Measurements from ENCODE around the gene TRIL. TPM values are rescaled to one million over a fixed set of nuclear protein-coding genes. Genes with fewer than 3 reads are reported as not detected.

TRIL gene
- total and polyA plus RNA-seq, 2 of the 4 experiments (the other 2 are of a cell fraction) = under 0.01 to 0.09 TPM

DNA sequence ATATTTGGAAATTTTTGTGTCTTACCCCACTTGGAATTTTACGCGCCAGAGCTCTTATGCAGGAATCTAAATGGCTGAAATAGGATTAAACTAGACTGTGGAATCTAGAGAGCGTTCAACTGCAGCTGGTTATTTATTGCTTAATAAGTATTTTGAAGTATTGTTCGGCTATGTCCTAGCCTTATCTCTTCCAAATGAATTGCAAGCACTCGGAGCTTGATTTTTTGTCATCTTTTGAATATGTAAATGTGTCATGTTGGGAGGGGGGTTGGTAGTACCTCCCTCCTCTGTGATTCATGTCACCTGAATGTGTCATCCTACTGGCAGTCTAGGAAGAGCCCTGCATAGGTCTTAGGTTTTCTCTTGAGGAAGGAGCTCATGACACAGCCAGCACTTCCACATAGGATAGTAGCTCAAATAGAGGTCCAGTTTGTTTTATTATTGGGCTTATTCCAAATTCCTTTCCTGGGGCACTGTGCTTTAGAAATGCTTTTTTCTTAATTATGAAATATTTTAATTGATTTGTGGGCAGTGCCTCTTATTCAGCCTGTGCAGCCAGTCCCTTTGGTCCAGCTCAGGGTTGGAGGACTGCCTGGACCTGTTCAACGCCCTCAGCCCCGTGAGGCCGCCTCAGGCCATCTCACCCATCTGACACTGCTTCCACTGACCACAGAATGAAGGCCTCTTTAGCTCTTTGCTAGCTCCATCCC lies 22.5 kb upstream of the TRIL start:
- Histone ChIP-seq H3K9ac (ENCODE audit: low read depth, low read length) (no peak overlapping the region), H2AK5ac (ENCODE audit: low read depth, low read length) (no peak overlapping the region), H4K8ac (ENCODE audit: low read depth in 2 of 2, low read length in 2 of 2) (no peak overlapping the region), H3K27ac (ENCODE audit: insufficient read depth, low read length) (no peak overlapping the region), H3K14ac (replicated peaks; ENCODE audit: low read depth, low read length) (no peak overlapping the region), H2BK20ac (ENCODE audit: low read depth, low read length) (no peak overlapping the region), H4K91ac (ENCODE audit: insufficient read depth, low read depth, low read length) (no peak overlapping the region), H4K20me1 (ENCODE audit: insufficient read depth, low read length) (no peaks in the 10 kb centered on the region), H3K4me3 (ENCODE audit: insufficient read depth, low read depth, low read length) (no peak overlapping the region), H3K56ac (ENCODE audit: extremely low read depth, insufficient read depth, low read length) (no peak overlapping the region), H3K9me3 (ENCODE audit: control insufficient read depth, insufficient read depth, low read length) (0 out of 2 replicates have a peak, but pooled peaks cover 2% of the 10 kb centered on the region), H3K79me1 (ENCODE audit: low read depth in 1 of 2, low read length in 2 of 2) (no peaks in the 10 kb centered on the region), H3K18ac (ENCODE audit: low read depth, low read length) (no peak overlapping the region), H2AFZ (replicated peaks; ENCODE audit: low read length, poor library complexity) (no peak overlapping the region), H3K27me3 (ENCODE audit: control insufficient read depth, insufficient read depth, low read length) (peaks cover 1% of the 10 kb centered on the region; the same call in 1 of the 2 replicates), H3K9me1 (ENCODE audit: insufficient read depth, low read length) (peaks cover 2% of the 10 kb centered on the region; the same call in 1 of the 2 replicates), H3K4me2 (ENCODE audit: low read depth, low read length) (no peak overlapping the region), H2BK5ac (ENCODE audit: low read depth, low read length, poor library complexity, severe bottlenecking) (no peak overlapping the region), H2BK120ac (ENCODE audit: low read depth, low read length) (no peak overlapping the region), H3K4me1 (ENCODE audit: control insufficient read depth, insufficient read depth, low read length) (peaks cover 7% of the 10 kb centered on the region), H2AK9ac (replicated peaks; ENCODE audit: low read depth, low read length, poor library complexity) (no peak overlapping the region), H3K36me3 (ENCODE audit: control insufficient read depth, insufficient read depth, low read length) (no peaks in the 10 kb centered on the region), H3K23ac (ENCODE audit: low read depth, low read length) (no peak overlapping the region), H3K4ac (ENCODE audit: low read depth, low read length) (no peak overlapping the region), H4K5ac (ENCODE audit: low read depth, low read length) (no peak overlapping the region), H2BK15ac (ENCODE audit: low read depth, low read length) (no peak overlapping the region)
- WGBS, 2 experiments (ENCODE audit: extremely low coverage in 2 of 2, insufficient read length in 1 of 2) = no CpG with 5 or more reads among the region's 8 CpGs
- dilution Hi-C loops (cut with HindIII; ENCODE audit: low sequenced_read_pairs, unreplicated experiment) = no loop called here
- no TSS peak for BruUV-seq (replicated peaks)
- TF ChIP-seq MAFK (IDR thresholded peaks at IDR 0.05; ENCODE audit: low read depth, low read length) (no peak), POLR2A (IDR thresholded peaks at IDR 0.05; ENCODE audit: low read depth, low read length) (no peak), FOS (IDR thresholded peaks at IDR 0.05; ENCODE audit: low read depth, low read length) (no peak), RCOR1 (IDR thresholded peaks at IDR 0.05; ENCODE audit: insufficient replicate concordance, low read length) (no peak), BHLHE40 (IDR thresholded peaks at IDR 0.05; ENCODE audit: low read depth, low read length) (no peak), RAD21 (IDR thresholded peaks at IDR 0.05; ENCODE audit: low read length) (no peak), NFE2L2 (IDR thresholded peaks at IDR 0.05; ENCODE audit: low read depth, low read length) (no peak), MAZ (IDR thresholded peaks at IDR 0.05; ENCODE audit: borderline replicate concordance, low read depth, low read length) (no peak), SMC3 (IDR thresholded peaks at IDR 0.05; ENCODE audit: low read depth, low read length) (no peak), MXI1 (IDR thresholded peaks at IDR 0.05; ENCODE audit: borderline replicate concordance, low read depth, low read length) (no peak), RFX5 (IDR thresholded peaks at IDR 0.05; ENCODE audit: low read depth, low read length) (no peak), CEBPB (IDR thresholded peaks at IDR 0.05; ENCODE audit: low read depth, low read length) (no peak), CHD1 (IDR thresholded peaks at IDR 0.05; ENCODE audit: low read depth, low read length) (no peak)
- TF ChIP-seq, protein P1, sequence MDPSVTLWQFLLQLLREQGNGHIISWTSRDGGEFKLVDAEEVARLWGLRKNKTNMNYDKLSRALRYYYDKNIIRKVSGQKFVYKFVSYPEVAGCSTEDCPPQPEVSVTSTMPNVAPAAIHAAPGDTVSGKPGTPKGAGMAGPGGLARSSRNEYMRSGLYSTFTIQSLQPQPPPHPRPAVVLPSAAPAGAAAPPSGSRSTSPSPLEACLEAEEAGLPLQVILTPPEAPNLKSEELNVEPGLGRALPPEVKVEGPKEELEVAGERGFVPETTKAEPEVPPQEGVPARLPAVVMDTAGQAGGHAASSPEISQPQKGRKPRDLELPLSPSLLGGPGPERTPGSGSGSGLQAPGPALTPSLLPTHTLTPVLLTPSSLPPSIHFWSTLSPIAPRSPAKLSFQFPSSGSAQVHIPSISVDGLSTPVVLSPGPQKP (IDR thresholded peaks at IDR 0.05; ENCODE audit: borderline replicate concordance, low read depth, low read length) = no peak
- TF ChIP-seq, protein P2, sequence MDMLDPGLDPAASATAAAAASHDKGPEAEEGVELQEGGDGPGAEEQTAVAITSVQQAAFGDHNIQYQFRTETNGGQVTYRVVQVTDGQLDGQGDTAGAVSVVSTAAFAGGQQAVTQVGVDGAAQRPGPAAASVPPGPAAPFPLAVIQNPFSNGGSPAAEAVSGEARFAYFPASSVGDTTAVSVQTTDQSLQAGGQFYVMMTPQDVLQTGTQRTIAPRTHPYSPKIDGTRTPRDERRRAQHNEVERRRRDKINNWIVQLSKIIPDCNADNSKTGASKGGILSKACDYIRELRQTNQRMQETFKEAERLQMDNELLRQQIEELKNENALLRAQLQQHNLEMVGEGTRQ (IDR thresholded peaks at IDR 0.05; ENCODE audit: low read depth, low read length) = no peak
- TF ChIP-seq, protein P3, sequence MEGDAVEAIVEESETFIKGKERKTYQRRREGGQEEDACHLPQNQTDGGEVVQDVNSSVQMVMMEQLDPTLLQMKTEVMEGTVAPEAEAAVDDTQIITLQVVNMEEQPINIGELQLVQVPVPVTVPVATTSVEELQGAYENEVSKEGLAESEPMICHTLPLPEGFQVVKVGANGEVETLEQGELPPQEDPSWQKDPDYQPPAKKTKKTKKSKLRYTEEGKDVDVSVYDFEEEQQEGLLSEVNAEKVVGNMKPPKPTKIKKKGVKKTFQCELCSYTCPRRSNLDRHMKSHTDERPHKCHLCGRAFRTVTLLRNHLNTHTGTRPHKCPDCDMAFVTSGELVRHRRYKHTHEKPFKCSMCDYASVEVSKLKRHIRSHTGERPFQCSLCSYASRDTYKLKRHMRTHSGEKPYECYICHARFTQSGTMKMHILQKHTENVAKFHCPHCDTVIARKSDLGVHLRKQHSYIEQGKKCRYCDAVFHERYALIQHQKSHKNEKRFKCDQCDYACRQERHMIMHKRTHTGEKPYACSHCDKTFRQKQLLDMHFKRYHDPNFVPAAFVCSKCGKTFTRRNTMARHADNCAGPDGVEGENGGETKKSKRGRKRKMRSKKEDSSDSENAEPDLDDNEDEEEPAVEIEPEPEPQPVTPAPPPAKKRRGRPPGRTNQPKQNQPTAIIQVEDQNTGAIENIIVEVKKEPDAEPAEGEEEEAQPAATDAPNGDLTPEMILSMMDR (conservative IDR thresholded peaks at IDR 0.05; ENCODE audit: low read depth, low read length) = no peak
- POLR2A ChIA-PET (ENCODE audit: unreplicated experiment) = interaction anchor here (0.6 kb wide), 1 partner anchor 1914 kb away, joined by 3 read pairs; no protein-coding TSS in a partner anchor
- CTCF ChIA-PET = no interaction called here
- ATAC-seq (ENCODE audit: low read depth) = no peak
- intact Hi-C loops (cut with micrococcal nuclease) = no loop called here
- in situ Hi-C loops (cut with MboI; ENCODE audit: low sequenced_read_pairs) = no loop called here
- DNase-seq = peak; percentile 8
